EL (cell line): ENCODE measurements around the gene OR7G1.
"Not testable (repeated sequence)": the region's sequence is repeated elsewhere in the genome, so short reads cannot be mapped to it uniquely, and the experiment has no call there.

Source experiments
- DNase-seq: peaks from one replicate; pipeline ENCODE4 v3.0.0-alpha.2; 2016

Gene OR7G1

DNA sequence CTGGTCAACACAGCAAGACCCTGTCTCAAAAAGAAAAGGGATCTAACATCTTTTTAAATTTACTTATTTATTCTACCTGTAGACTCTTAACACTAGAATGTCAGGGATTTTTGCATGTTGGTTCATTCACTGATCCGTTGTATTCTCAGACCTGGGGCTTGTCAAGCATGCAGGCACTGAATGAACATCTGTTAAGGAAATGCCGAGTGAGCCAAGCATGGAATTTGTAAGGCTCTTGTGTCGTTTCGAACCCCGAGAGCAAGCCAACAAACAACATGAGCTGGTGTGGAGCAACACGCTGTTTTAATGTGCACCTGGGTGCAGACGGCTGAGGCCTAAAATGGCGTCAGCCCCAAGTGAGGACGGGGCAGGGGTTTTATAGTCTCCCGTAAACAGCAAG lies 38.7 kb downstream of the OR7G1 start:
- DNase-seq = no peak

DNA sequence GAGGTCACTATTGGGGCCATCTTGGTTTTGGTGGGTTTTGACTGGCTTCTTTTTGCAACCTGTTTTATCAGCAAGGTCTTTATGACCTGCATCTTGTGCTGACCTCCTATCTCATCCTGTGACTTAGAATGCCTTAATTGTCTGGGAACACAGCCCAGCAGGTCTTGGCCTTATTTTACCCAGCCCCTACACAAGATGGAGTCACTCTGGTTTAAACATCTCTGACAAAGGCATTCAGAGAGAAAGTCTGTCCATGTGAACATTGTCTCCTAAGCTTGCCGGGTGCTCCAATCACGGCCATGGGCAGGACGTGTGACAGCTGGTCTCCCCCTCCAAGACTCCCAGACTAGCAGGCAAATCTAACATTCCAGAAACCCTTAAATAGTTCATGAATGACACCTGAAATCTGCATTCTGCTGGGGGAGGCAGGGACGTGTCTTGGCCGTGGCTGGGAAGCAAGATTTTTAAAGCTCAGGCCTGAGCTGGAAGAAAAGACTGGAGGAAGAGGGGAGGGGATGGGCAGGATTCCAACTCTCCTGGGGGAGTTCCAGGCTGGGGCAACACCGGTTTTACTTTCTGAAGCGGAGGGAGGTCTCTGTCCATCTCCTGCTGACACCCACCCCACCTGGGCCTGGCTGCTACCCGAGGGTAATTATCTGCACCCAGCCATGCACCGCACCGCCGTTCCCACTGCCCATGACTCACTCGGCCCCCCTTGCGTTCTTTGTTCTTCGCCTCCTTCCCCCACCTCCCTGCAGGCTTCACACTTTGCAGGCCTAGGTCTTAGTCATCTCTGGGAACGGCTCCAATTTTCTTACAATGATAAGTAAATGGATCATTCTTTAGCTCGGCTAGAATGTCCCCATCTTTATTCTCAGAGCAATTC lies 40.3 kb downstream of the OR7G1 start:
- peak; percentile 96 for DNase-seq

DNA sequence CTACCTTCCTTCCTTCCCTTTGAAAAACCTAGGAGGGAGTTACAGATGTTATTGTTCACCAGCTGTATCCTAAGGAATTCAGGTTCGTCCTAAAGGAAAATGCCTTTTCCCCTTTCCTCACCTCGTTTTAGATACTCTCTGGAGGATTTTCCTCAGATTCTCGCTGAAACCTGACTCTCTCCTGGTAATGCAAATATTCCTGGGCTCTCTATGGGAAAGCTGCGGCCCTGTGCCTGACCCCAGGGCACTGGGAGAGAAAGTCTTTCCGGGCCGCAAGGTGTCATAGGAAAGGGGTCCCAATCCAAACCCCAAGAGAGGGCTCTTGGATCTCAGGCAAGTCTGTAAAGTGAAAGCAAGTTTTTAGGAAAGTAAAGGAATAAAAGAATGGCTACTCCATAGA lies 41.8 kb downstream of the OR7G1 start:
- no peak for DNase-seq

DNA sequence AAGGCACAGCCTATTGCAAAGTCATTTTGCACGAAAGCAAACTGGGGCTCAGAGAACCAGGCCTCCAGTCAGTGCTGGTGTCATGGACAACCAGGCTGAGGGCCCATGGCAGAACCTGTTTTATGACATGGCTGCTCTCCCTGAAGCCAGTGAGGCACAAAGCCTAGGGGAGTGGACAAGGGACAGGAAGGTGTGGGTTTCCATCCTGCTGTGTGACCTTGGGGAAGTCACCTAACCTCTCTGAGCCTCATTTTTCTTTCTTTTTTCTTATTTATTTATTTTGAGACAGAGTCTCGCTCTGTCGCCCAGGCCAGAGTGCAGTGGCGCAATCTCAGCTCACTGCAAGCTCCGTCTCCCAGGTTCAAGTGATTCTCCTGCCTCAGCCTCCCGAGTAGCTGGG lies 43.8 kb downstream of the OR7G1 start:
- DNase-seq = not testable (repeated sequence)

DNA sequence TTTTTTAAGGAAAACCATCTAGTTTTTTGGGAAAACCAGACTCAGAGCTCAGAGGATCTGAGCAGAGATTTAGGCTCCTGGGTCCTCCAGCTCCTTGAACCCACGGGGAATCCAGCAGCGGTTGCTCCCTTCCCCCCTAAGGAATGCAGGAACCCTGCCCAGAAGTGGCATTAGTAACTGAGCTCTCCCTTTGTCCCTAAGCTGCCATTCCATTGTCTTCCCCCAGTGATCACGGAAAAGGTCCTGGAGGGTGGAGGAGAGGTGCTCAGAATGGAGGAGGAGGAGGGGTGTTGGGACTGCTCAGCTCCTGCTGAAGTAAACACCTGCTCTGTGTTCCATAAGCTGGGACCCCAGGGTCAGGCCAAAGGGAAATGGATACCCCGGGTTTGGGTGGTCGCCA lies 45.5 kb downstream of the OR7G1 start:
- DNase-seq = no peak

DNA sequence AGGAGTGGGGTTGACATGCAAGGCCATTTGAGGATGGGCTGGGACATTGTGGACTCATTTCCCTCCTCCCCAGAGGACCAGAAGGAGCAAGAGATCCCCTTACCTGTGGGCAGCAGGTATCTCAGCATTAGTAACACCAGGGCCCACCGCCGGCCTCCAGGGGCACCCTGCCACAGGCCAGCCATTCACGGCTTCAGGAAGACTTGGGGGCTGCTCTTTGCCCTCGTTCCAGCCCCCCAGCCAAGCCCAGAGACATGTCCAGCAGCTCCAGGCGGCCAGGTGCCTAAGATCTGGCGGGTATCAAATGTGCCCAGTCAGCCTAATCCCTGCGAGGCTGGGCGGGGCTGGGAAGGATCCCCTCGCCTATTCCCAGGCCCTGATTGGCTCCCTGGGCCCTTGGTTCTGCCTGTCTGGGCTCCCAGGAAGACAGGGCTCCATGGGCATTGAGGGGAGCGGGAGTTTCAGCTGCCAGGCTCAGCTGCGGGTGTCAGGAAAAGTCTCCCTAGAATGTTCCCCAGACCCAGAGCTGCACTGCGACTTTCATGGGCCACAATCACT lies 50.0 kb downstream of the OR7G1 start:
- DNase-seq = no peak
